HG02973 (cell line): ENCODE measurements around the gene SLC9C2.
"Not testable (repeated sequence)": the region's sequence is repeated elsewhere in the genome, so short reads cannot be mapped to it uniquely, and the experiment has no call there.

Source experiments
- ATAC-seq: cut with Tn5 transposase; IDR thresholded peaks from one replicate; pipeline ENCODE4 v1.9.1; 2021; ENCODE audit warnings: moderate library complexity; ENCODE audit not compliant: unreplicated experiment

The SLC9C2 gene

DNA sequence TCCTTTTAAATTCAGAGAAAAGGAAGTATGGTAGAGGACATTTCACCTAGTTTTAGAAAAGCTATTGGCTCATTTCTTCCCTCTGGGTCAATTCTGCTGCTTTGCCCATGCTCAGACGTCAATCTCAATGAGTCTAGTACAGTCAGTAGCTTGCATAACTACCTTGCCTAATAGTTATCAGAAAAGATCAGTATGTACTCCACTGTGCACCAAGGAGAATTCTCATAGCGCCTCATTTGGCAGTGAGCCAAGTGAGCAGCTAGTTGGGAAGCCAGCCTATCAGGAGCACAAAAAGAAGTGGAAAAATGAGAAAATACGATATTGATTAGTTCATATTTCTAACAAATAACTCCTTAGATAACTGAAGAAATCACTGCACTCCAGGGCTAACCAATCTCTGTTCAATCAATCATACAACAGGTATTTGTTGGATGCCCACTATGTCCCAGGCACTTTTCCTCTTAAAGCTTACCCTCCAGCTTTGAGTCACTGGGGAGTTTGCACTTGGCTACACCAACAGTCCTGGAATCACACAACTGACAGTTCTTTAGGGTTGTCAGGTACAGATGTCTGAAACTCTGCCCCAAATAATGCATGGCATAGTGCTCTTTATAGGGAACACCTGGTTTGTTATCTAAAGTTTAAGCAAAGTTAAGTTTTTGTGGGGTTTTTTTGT, 75.6 kb downstream of the SLC9C2 start:
- no peak for ATAC-seq

DNA sequence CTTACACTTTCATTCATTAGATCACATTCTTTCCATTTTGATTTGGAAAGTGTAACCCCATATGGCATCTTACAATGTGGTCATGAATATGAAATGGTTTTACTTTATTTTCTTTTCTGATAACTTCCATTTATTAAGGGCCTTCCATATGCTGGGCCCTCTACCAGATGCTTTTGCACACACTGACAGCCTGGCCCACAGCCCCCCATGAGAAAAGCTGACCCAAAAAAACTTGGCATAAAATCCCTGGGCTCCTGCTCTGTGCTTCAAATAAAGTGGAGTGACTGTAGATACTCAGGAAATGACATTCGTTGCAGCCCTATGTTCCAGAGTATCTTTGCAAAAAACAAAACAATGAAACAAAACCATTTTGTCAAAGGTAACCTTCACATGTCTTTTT, 76.9 kb downstream of the SLC9C2 start:
- ATAC-seq = no peak

DNA sequence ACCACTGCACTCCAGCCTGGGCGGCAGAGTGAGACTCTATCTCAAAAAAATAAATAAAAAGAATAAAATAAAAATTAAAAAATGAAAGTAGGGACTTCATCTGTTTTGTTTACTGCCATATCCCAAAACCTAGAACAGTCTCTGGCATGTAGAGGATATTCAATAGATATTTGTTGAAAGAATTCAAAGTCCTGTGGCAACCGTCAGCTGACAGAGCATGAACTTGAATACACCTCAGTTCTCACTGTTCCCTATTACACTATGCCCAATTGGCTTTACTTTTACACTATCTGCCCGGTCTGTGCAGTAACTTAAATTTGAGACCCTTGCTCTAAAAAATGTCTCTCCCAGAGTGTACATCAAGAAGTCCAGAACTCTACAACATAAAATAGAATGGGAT, 79.5 kb downstream of the SLC9C2 start:
- no peak for ATAC-seq

DNA sequence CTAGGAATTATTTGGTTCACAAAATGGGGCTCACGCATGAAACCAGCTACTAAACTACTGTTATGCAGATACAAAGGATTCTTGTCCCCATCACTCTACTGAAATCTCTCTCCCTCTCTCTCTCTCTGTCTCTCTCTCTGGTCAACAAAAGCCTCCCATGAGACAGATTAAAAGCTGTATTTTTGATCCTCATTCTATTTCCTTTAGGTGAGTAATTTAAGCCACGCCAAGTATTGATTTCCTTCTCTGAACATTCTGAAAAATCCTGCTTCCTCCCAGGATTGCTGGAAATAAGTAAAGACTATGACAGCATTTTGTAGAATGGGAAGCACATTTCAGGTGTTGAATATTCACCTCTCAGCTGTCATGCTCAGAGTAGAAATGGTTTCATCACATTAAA, 82.1 kb downstream of the SLC9C2 start:
- no peak for ATAC-seq

DNA sequence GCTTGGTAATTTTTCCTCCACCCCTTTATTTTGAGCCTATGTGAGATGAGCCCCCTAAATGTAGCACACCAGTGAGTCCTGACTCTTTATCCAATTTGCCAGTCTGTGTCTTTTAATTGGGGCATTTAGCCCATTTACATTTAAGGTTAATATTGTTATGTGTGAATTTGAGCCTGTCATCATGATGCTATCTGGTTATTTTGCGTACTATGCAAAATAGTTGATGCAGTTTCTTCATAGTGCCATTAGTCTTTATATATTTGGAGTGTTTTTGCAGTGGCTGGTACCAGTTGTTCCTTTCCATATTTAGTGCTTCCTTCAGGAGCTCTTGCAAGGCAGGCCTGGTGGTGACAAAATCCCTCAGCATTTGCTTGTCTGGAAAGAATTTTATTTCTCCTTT, 88.4 kb downstream of the SLC9C2 start:
- not testable (repeated sequence) for ATAC-seq

DNA sequence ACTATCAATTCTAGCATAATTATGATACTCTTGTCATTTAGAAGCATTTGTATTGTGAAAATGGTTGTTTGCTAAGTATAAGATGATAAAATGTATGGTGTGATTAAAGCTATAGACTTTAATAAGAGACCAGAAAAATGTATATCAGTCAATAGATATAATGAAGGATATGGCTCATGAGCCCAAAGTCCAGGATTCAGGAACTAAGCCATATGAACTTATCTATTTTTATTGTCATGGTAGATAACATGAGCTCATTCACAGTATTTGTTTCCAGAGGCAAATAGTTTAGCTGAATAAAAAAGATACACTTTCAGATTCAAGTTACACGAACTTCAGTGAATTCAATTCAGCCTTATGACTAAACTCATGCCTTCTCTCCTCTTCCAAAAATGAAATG, 93.1 kb downstream of the SLC9C2 start:
- ATAC-seq = no peak

DNA sequence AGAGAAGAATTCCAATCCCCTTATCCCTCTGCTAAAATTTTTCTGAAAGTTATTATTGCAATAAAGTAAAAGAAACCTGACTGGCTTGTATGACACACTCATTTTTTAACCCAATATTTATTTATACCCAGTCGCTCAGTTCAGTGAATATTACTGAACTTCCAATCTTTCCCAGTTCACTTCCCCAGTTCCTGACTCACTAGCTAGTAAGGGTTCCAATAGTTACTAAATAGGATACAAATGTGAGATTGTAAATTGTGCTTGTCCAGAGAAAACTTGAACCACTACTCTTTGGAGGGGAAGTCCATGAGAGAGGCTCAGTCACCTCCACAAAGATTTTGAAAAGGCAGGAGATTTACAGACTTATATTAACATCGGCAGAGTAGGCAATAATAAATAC, 94.3 kb downstream of the SLC9C2 start:
- ATAC-seq = no peak

DNA sequence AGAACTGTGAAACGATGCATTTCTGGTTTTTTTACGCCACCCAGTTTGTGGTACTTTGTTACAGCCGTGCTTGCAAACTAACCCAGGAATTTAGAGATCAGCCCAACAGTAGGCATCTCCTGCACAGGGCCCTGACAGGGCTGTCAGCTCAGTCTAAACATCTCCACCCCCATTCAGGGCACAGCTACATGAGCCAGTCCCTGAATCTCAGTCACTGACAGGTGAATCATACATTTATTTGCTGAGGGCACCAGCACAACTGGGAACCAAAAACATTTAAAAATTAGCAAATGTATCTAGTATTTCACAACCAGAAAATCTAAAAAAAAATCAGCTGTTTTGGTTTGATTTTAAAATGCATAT, 95.0 kb downstream of the SLC9C2 start:
- no peak for ATAC-seq

DNA sequence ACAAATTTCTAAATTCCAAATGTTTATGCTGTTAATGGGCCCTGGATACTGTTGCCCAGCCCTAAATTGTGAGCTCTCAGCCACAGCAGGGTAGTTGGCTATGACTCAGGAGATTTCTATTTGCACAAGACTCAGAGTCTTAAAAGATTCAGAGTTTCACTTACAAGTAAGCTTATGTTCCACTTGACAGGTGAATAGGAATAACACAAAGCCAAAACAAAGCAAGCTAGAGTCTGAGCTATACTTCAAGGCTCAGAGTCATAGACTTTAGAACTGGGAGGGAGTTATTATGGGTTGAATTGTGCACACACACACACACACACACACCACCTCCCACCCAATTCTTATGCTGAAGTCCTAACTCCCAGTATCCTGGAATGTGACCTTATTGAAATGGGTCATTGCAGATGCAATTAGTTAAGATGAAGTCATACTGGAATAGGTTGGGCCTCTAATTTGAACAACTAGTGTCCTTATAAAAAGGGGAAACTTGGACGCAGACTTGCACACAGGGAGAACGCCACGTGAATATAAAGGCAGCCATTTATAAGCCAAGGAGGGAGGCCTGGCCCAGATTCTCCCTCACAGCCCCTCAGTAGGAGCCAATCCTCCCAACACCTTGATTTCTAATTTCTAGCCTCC, 95.5 kb downstream of the SLC9C2 start:
- no peak for ATAC-seq

DNA sequence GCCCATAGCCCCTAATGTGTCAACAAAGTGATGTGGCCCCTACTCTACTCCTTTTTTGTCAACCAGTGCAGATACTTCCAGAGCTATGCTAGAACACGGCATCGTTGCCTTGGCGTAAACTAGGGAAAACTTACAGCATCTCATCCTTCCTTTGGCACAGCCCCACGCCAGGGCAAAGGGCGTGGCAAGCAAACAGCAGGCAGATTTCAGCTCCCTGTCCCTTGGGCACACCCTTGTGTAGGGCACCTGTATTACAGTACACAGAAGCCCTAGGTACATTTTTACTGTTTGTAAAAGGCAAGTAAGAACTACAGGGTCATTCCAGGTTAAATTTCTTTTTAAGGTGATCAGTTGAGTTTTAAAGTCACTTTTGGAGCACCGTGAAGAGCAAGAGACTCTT, 96.4 kb downstream of the SLC9C2 start:
- no peak for ATAC-seq

DNA sequence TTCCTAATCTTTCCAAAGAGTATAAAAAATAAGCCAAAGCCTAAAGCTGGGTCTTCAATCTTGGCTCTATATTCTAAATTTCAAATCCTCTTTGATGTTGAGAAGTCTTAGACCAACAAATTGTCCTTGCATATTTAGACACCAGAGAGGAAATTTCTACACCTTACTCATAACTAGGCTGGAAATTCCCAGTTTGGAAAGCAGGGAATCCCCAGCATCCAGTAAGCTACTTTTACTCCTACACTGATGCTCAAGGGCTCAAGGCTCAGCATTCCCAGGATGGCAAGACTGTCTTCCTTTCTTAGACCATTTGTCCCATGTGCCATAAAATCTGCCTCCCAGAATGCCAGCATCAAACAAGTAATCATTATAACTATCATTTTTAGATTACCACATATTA, 97.5 kb downstream of the SLC9C2 start:
- ATAC-seq = no peak

DNA sequence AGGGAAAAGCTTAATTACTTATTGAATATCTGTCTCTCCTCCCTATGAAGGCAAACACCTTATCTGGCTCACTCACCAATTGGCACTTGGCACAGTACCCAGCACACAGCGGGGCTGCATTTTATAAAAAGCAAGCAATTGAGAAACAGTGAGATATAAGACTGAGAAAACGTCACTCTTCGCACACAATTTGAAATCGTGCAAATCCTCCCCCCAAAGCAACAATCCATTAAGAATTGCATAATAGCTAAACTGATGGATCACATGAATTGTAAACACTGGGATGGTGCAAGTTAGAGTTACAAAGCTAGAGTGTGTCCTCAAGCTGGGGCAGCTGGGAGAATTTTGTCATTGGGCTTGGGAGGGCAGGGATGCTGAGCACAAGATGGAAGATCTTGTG, 98.6 kb downstream of the SLC9C2 start:
- ATAC-seq = no peak

DNA sequence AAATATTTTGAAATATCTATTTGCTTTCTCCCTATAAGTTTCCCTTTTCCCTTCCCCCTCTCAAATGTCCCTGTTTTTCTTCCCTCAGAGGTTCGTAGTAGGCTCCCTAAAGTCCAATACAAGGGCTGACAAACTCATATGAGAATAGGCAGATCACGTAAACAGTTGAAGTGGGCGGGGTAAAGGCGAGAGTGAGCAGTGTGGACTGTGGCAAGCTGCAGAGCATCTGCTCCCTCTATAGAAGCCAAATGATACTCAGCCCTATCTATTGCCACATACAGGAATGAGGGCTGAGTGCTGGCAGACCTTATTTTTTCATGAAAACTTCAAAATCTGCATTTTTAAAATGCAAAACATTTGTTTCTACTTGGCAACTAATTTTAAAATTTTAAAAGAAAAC, 99.5 kb downstream of the SLC9C2 start:
- ATAC-seq = no peak

DNA sequence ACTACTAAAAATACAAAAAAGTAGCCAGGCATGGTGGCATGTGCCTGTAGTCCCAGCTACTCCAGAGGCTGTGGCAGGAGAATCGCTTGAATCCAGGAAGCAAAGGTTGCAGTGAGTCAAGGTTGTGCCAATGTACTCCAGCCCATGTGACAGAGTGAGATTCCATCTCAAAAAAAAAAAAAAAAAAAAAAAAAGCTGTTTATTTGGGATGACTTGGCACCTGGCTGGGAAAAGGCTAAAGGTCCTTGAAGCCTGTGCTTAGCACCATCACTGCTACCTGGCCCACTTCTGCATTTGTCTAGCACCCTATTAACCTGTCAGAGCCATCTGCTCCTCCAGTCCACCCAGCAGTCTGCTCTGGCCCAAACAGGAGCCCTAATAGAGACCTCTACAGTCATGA, 100.8 kb downstream of the SLC9C2 start:
- ATAC-seq = no peak

DNA sequence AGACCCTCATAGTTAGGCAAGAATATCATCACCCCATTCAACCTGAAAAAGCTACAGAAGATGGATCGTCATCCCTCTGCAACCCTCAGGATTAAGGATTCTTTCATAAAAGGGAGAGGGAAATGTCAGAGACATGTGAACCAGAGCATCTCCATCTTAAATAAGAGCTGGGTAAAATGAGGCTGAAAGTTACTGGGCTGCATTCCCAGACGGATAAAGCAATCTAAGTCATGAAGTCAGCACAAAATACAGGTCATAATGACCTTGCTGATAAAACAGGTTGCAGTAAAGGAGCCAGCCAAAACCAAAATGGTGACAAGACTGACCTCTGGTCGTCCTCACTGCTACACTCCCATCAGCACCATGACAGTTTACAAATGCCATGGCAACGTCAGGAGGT, 103.1 kb downstream of the SLC9C2 start:
- no peak for ATAC-seq

DNA sequence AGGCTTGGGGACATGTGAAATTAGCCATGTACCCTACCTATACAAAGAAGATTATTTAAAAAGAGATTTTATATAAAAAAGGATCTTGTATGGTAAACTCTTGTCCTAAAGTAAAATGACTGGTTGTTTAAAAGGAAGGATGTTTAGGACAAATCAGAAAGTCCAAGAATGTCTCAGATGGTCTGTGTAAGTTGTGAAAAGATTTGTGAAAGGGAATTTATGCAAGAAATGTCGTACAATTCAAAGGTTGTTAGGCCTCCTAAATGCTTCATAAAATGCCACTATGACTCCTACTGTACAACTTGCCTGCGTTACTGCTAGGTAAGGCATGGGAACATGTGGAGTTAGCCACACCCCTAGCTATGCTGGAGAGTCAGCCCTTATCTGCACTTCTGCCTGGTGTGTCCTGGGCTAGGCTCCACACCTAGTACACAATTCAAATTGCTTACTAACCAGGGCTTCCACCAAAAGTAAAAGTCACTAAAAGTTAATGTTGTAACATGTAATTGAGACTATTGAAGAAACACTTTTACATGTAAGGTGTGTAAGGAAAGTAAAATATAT, 106.0 kb downstream of the SLC9C2 start:
- ATAC-seq = no peak

DNA sequence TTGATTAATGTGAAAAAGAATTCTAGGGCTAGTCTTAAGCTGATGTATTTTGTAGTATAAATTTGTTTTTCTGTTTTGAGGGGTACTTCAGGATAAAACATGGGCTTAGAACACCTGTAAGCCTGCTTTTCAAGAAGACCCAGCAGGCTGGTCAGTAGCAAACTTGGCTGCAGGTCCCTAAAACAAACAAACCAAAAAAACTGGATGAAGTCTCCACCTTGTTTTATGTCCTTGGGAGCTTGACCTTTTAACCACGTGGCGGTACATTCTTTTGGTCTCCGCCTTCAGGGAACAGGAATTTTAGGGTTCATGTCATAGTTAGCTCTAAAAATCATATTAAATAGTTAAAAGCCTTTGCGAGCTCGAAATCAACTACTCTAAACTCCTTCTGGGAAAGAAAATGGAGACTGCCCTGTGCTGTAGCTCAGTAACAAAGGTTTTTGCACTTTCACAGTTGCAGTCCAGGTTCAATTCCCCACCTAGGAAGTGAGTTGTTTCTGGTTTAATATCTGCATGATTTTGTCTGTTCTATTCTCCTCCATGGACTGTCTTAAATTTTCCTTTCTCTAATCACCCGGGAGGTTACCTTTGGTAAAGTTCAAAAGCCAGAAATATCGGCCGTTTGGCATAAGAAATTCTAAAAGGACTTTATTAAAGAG, 107.1 kb downstream of the SLC9C2 start:
- ATAC-seq = no peak

DNA sequence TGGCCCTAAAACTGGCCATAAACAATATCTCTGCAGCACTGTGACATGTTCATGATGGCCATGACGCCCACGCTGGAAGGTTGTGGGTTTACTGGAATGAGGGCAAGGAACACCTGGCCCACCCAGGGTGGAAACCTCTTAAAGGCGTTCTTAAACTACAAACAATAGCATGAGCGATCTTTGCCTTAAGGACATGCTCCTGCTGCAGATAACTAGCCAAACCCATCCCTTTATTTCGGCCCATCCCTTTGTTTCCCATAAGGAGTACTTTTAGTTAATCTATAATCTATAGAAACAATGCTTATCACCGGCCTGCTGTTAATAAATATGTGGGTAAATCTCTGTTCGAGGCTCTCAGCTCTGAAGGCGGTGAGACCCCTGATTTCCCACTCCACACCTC, 109.7 kb downstream of the SLC9C2 start:
- ATAC-seq = not testable (repeated sequence)

DNA sequence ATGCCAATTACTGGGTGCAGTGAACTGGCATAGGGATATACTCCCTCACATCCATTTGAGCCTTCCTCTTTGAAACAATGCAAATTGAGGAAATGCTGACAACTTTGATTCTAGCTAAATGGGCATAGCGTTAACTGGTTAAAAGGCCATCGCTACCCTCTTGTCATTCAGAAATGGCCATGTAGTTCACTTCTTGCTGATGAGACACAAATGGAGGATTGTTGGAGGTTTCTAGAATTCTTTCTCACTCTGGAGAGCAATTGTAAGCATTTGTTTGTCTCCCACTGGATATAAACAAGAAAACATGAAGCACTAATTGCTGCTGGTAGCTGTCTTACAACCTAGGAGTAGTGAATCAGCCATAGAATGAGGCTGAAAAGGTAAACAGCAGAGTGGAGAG, 111.4 kb downstream of the SLC9C2 start:
- ATAC-seq = no peak

DNA sequence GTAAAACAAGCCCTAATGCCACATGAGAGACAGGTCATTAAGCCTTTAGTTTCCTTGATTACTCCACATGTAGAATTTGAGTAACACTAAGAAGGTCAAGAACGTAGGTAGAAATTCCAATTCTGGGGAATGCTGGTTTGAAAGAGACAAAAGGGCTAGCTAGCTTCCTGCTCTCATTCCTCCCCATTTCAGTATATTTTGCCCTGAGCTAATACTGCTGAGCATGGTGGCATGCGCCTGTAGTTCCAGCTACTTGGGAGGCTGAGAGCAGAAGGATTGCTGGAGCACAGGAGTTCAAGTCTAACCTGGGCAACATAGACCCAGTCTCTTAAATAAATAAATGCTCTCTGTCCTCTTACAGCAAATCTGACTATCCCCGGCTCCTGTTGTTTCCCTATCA, 112.9 kb downstream of the SLC9C2 start:
- no peak for ATAC-seq

DNA sequence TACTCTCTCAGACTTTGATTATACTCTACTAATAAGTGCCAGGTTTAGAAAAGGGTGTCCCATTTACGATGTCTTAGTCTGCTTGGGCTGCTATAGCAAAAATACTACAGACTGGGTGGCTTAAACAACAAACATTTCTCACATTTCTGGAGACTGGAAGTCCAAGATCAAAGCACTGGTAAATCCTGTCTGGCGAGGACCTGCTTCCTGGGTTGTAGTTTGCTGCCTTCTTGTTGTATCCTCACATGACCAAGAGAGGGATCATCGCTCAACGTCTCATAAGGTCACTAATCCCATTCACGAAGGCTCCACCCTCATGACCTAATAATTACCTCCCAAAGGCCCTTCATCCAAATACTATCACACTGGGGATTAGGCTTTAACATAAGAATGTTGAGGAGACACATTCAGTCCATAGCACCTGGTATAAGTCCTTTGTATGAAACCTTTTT, 113.7 kb downstream of the SLC9C2 start:
- ATAC-seq = no peak

DNA sequence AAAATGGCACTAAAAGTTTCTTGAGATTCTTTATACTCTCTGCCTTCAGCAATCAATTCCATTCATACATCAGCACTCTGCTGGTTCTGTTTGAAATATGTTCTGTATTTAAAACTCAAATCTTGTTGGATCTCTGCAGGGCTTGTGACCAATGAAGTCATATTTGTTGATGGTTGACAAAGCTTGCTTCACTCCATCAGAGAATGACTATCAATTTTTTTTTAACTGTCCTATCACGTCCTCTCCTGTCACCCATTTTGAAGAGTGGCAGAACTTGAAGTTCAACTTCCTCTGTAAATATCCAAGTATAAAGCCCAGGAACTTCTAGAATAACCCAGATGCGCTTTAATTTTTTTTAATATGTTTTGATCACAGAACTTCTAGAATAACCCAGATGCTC, 114.9 kb downstream of the SLC9C2 start:
- no peak for ATAC-seq
